Measurements from ENCODE around the gene SBF2. TPM values are rescaled to one million over a fixed set of nuclear protein-coding genes. Genes with fewer than 3 reads are reported as not detected.

SBF2 gene
- total RNA-seq (10 to 100 TPM; 38.2 to 70.9 (median 67.3) TPM), polyA plus RNA-seq (1 to 10 TPM; 3.6 to 5.0 (median 4.3) TPM)
- long read RNA-seq, donor 1, partial matches to known transcripts = 0 of 1 reads
- long read RNA-seq, donor 1, other reads (novel, unspliced or antisense) = 0 of 1 reads
- long read RNA-seq, donor 2, partial matches to known transcripts = 0 of 6 reads
- long read RNA-seq, donor 2, other reads (novel, unspliced or antisense) = 6 of 6 reads

DNA sequence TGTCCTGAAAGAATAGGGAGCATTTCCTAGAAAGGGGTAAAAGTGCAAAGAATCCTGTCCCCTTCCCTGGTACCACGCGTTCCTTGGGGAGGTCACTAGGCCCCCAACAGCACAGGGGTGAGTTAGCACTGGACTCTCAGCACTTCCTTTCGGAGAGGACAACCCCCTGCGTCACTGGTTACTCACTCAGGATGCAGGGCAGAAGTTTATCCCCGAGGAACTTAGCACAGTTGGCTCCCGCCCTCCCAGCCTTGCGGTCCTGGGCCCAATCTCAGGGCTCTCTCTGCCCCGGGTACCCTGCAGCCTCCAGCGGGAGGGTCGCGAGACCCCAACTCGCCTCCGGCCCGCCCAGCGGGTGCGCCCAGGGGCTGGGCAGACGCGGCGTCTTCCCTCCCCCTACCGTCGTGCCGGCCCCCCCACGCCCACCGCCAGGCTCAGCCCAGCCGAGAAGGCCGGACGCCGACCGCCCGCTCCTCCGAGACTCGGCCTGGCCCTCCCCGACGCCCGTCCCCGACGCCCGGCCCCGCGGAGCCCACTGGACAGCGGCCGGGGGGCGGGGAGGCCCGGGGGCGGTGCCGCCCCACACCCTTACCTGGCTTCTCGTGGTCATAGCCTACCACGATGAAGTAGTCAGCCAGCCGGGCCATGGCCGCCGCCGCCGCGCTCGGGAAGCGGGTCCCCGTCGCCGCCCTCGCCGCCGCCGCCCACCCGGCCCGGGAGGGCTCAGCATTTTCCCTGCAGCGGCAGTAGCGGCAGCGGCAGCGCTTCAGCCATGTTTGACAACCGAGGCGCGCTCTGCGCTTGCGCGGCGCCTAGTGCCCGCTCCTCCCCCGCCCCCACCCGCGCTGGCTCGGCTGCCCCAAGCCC, at the start of gene SBF2:
TSS of gene SBF2 (minus strand) at position 797 of the 867 bp plus-strand sequence. CDS start at position 647, 150 bp downstream.
- Histone ChIP-seq H3K4me1 (peaks cover 9 to 84% (median 53%) of the 10 kb centered on the region in 6 donors), H3K4me3 (peak within 1 kb of the TSS; percentile 62 to 94 (median 84)), H3K36me3 (peaks cover 0 to 2% (median 0%) of the 10 kb centered on the region in 6 donors), H3K9me3 (no peaks in the 10 kb centered on the region), H3K27me3 (replicated peaks in 1 of 7) (peaks cover 0 to 20% (median 3%) of the 10 kb centered on the region in 7 donors), H3K27ac (peak within 1 kb of the TSS; percentile 84 to 99 (median 97))
- 1 to 3% (median 1%) methylated on average over 26 to 81 of the region's 81 CpGs for WGBS, 5 donors
- intact Hi-C loops (cut with DNase I; ENCODE audit: low total_unique reads) = no loop called here
- TF ChIP-seq POLR2A (IDR thresholded peaks at IDR 0.05) = peak; percentile 49 to 60 (median 59)
- TF ChIP-seq, protein P1, sequence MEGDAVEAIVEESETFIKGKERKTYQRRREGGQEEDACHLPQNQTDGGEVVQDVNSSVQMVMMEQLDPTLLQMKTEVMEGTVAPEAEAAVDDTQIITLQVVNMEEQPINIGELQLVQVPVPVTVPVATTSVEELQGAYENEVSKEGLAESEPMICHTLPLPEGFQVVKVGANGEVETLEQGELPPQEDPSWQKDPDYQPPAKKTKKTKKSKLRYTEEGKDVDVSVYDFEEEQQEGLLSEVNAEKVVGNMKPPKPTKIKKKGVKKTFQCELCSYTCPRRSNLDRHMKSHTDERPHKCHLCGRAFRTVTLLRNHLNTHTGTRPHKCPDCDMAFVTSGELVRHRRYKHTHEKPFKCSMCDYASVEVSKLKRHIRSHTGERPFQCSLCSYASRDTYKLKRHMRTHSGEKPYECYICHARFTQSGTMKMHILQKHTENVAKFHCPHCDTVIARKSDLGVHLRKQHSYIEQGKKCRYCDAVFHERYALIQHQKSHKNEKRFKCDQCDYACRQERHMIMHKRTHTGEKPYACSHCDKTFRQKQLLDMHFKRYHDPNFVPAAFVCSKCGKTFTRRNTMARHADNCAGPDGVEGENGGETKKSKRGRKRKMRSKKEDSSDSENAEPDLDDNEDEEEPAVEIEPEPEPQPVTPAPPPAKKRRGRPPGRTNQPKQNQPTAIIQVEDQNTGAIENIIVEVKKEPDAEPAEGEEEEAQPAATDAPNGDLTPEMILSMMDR (IDR thresholded peaks at IDR 0.05 in 8 of 11, conservative IDR thresholded peaks at IDR 0.05 in 3 of 11) = no peak
- peak; percentile 88 to 95 (median 88) for TF ChIP-seq POLR2AphosphoS5 (IDR thresholded peaks at IDR 0.05)
- peak; percentile 96 for DNase-seq

DNA sequence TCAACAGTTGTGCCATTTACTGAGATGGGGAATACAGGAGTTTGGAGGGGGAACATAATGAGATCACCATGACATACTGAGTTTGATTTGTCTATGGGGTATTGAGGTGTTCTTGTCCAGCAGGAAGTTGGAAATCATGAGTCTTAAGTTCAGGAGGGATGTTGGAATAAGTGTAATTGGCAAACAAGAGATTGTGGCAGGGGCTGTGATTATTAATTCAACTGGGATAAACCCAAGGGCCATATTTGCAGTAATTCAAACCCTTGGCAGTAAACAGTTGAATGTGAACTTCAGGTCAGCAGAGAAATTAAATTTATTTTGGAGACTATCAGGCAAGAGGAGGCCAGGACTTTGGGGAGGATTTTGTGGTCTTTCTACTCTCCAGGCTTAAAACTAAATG, 44.3 kb upstream of the SBF2 start:
- TF ChIP-seq POLR2AphosphoS5 (IDR thresholded peaks at IDR 0.05) (no peak), POLR2A (IDR thresholded peaks at IDR 0.05) (no peak)
- TF ChIP-seq, protein P1 (IDR thresholded peaks at IDR 0.05 in 8 of 11, conservative IDR thresholded peaks at IDR 0.05 in 3 of 11) = no peak
- intact Hi-C loops (cut with DNase I; ENCODE audit: low total_unique reads) = no loop called here

DNA sequence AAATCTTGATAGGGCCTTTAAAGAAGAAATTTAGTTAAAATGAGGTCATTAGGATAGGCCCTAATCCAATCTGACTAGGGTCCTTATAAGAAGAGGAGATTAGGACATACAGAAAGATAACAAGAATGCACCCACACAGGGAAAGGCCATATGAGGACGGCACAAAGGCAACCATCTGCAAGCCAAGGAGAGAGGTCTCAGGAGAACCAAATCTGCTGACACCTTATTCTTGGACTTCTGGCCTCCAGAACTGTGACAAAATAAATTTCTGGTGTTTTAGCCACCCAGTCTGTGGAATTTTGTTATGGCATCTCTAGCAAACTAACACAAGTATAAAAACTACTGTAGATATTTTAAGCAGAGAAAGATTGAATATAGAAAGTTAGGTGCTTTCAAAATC, 39.5 kb upstream of the SBF2 start:
- Histone ChIP-seq H3K27ac (no peak overlapping the region), H3K4me1 (peaks cover 0 to 8% (median 4%) of the 10 kb centered on the region in 6 donors), H3K9me3 (no peaks in the 10 kb centered on the region), H3K36me3 (no peaks in the 10 kb centered on the region), H3K4me3 (no peak overlapping the region), H3K27me3 (replicated peaks in 1 of 7) (peaks cover 0 to 7% (median 0%) of the 10 kb centered on the region in 7 donors)
- DNase-seq = no peak
- 84 to 100% (median 90%) methylated on average over 1 of the region's 1 CpG for WGBS, 5 donors
- no peak for TF ChIP-seq POLR2AphosphoS5 (IDR thresholded peaks at IDR 0.05)
- intact Hi-C loops (cut with DNase I; ENCODE audit: low total_unique reads) = no loop called here

More for the DNA sequence above, 44.3 kb upstream of the SBF2 start:
- Histone ChIP-seq H3K4me1 (no peaks in the 10 kb centered on the region), H3K36me3 (no peaks in the 10 kb centered on the region), H3K27me3 (replicated peaks in 1 of 7) (peaks cover 0 to 7% (median 0%) of the 10 kb centered on the region in 7 donors), H3K9me3 (no peaks in the 10 kb centered on the region), H3K27ac (no peak overlapping the region), H3K4me3 (no peak overlapping the region)
- no peak for DNase-seq

DNA sequence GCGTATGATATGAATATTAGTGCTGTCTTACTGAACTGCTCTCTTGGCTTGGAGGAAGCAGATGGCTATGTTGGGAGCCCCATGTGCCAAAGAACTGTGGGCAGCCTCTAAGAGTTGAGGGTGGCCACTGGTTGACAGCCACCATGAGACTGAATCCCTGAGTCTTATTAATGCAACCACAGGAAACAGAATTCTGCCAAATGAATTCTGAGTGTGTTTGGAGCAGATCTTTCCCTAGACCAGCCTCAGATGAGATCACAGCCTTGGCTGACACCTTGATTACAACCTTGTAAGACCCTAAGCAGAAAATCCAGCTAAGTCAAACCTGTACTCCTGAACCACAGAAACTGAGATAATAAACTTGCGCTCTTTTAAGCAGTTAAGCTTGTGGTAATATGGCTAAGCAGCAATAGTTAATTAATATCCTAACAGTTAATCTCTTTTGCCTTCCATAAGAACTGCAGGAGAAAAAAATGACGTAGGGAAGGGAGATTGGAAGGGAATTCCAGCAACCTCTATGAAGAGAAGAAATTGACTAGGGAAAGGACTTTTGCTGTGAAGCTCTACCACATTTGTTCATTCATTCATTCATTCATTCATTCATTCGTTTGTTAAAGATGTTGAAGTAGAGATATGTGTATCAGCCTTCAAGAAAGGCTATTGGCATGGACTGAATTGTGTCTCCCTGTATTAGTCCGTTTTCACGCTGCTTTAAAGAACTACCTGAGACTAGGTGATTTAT, 37.7 kb upstream of the SBF2 start:
- peaks cover 0 to 7% (median 0%) of the 10 kb centered on the region in 7 donors for H3K27me3 ChIP-seq (replicated peaks in 1 of 7)
- peaks cover 0 to 26% (median 9%) of the 10 kb centered on the region in 6 donors for H3K4me1 ChIP-seq
- no peaks in the 10 kb centered on the region for H3K9me3 ChIP-seq
- no peaks in the 10 kb centered on the region for H3K36me3 ChIP-seq
- no peak overlapping the region for H3K4me3 ChIP-seq
- 75 to 91% (median 88%) methylated on average over 6 of the region's 6 CpGs for WGBS, 5 donors
- no peak for TF ChIP-seq POLR2AphosphoS5 (IDR thresholded peaks at IDR 0.05)
- TF ChIP-seq, protein P1 (IDR thresholded peaks at IDR 0.05 in 8 of 11, conservative IDR thresholded peaks at IDR 0.05 in 3 of 11) = no peak
- TF ChIP-seq POLR2A (IDR thresholded peaks at IDR 0.05) = no peak
- DNase-seq = no peak
- intact Hi-C loops (cut with DNase I; ENCODE audit: low total_unique reads) = no loop called here
- no peak overlapping the region for H3K27ac ChIP-seq

All from spleen (tissue), 13 donors.